HepG2 (cell line): ENCODE measurements around the gene CALD1. TPM values are rescaled to one million over a fixed set of nuclear protein-coding genes. Genes with fewer than 3 reads are reported as not detected.

Experiments
- ATAC-seq: fragments of 200-7000 bp; cut with Tn5 transposase; 3 replicates; pipeline ENCODE4 v1.9.1; 2020; ENCODE audit warnings: mild to moderate bottlenecking, moderate library complexity
- BruUV-seq: library from RNA; stranded (reverse); fragments of 400-500 nt; replicated peaks from 2 replicates; lab custom pipeline; 2021; lab: Mats Ljungman, UMichigan
- CTCF ChIA-PET: fragments of 300-600 bp; formaldehyde crosslinking; extraction: SDS; loops from one replicate; lab custom pipeline; 2021; ENCODE audit warnings: low total read pairs, inconsistent platforms, low intra/inter-chr PET ratio; lab: Yijun Ruan, JAX
- POLR2A ChIA-PET: fragments of 350-600 bp; sonication (Branson Sonifier 250); formaldehyde crosslinking; loops from one replicate; lab custom pipeline; 2020; ENCODE audit warnings: antibody characterized with exemption, inconsistent platforms; lab: Yijun Ruan, JAX
- DNase-seq: peaks from one replicate; pipeline ENCODE4 v3.0.0-alpha.2; 2015; ENCODE audit warnings: low spot score
- FAIRE-seq: peaks from 3 replicates; lab custom pipeline; 2011; peaks lifted over from hg19 to GRCh38; lab: Jason Lieb, UNC
- H2AFZ ChIP-seq: one replicate; pipeline ENCODE4 v1.6.1; 2011; ENCODE audit warnings: low read length, inconsistent platforms
- H3K27ac ChIP-seq: fragments of 300-600 bp; 3 replicates; pipeline ENCODE4 v1.8.0; 2011; ENCODE audit warnings: mixed run types, mild to moderate bottlenecking, mixed read lengths, low read length, inconsistent platforms; ENCODE audit not compliant: insufficient read depth; ENCODE audit errors: extremely low read length
- H3K27me3 ChIP-seq, 2 experiments: fragments of 200-600 bp in 1 of 2; 2 replicates in 1 of 2; 3 replicates in 1 of 2; pipeline versions ENCODE4 v1.6.0 to v1.8.0; 2011; ENCODE audit warnings: low read length in 2 of 2, mild to moderate bottlenecking in 2 of 2, moderate library complexity in 2 of 2, inconsistent platforms in 1 of 2; ENCODE audit not compliant: insufficient read depth in 2 of 2, control insufficient read depth in 1 of 2
- H3K36me3 ChIP-seq, 2 experiments: fragments of 200-600 bp in 1 of 2; replicated peaks in 1 of 2; 2 replicates in 1 of 2; 3 replicates in 1 of 2; pipeline versions ENCODE4 v1.5.1 to v1.8.0; 2011; ENCODE audit warnings: low read length in 2 of 2, inconsistent platforms in 1 of 2; ENCODE audit not compliant: insufficient read depth in 2 of 2, control insufficient read depth in 1 of 2
- H3K4me1 ChIP-seq: 2 replicates; pipeline ENCODE4 v1.5.1; 2012; ENCODE audit warnings: low read length, inconsistent platforms; ENCODE audit not compliant: insufficient read depth
- H3K4me2 ChIP-seq: 2 replicates; pipeline ENCODE4 v1.6.0; 2011; ENCODE audit warnings: low read depth, low read length, inconsistent platforms
- H3K4me3 ChIP-seq, 3 experiments: fragments of 200-600 bp in 1 of 3; sonication (generic), shearing (Covaris generic) in 1 of 3; replicated peaks in 1 of 3; 2 replicates each; pipeline ENCODE4 v1.5.1; 2011 to 2016; ENCODE audit warnings: low read length in 3 of 3, inconsistent platforms in 2 of 3, low read depth in 2 of 3, mild to moderate bottlenecking in 2 of 3, control low read depth in 1 of 3, mixed read lengths in 1 of 3; ENCODE audit not compliant: insufficient read depth in 1 of 3
- H3K79me2 ChIP-seq: one replicate; pipeline ENCODE4 v1.6.1; 2011; ENCODE audit warnings: low read length, inconsistent platforms; ENCODE audit not compliant: insufficient read depth
- H3K9ac ChIP-seq: 2 replicates; pipeline ENCODE4 v1.6.0; 2011; ENCODE audit warnings: mild to moderate bottlenecking, low read depth, low read length, inconsistent platforms; ENCODE audit not compliant: insufficient read depth
- H3K9me3 ChIP-seq: 2 replicates; pipeline ENCODE4 v1.5.1; 2012; ENCODE audit warnings: mild to moderate bottlenecking, low read length
- H4K20me1 ChIP-seq: 2 replicates; pipeline ENCODE4 v1.6.0; 2011; ENCODE audit warnings: inconsistent platforms, mild to moderate bottlenecking, low read length, moderate library complexity; ENCODE audit not compliant: insufficient read depth
- AFF4 ChIP-seq: sonication (generic); formaldehyde crosslinking; IDR thresholded peaks from 2 replicates; pipeline ENCODE4 v1.4.0; 2020; ENCODE audit warnings: missing genetic modification reagents
- ARID2 ChIP-seq: sonication (generic); formaldehyde crosslinking; IDR thresholded peaks from 2 replicates; pipeline ENCODE4 v1.8.1; 2022; ENCODE audit warnings: mild to moderate bottlenecking, missing genetic modification reagents, borderline replicate concordance
- ARID5B ChIP-seq: IDR thresholded peaks from 2 replicates; pipeline ENCODE4 v1.4.0; 2020; ENCODE audit warnings: mild to moderate bottlenecking, missing genetic modification reagents
- BHLHE40 ChIP-seq: IDR thresholded peaks from 2 replicates; pipeline ENCODE4 v1.6.1; 2011; ENCODE audit warnings: low read length, improper control_type of control experiment
- EEA1 ChIP-seq: sonication (generic); formaldehyde crosslinking; IDR thresholded peaks from 2 replicates; pipeline ENCODE4 v1.5.1; 2020; ENCODE audit warnings: mild to moderate bottlenecking, missing genetic modification reagents, borderline replicate concordance
- MEIS1 ChIP-seq: sonication (generic); formaldehyde crosslinking; IDR thresholded peaks from 2 replicates; pipeline ENCODE4 v1.9.0; 2021; ENCODE audit warnings: mild to moderate bottlenecking, missing genetic modification reagents, moderate library complexity, borderline replicate concordance
- SETDB1 ChIP-seq: sonication (generic); formaldehyde crosslinking; IDR thresholded peaks from 2 replicates; pipeline ENCODE4 v1.5.1; 2020; ENCODE audit warnings: missing genetic modification reagents, mild to moderate bottlenecking, borderline replicate concordance
- TAF15 ChIP-seq: fragments of 200-400 bp; formaldehyde crosslinking; IDR thresholded peaks from one replicate; pipeline ENCODE4 v1.6.1; 2018; ENCODE audit warnings: mild to moderate bottlenecking, low read depth, low read length; ENCODE audit not compliant: poor library complexity, severe bottlenecking
- ZC3H13 ChIP-seq: sonication (generic); formaldehyde crosslinking; IDR thresholded peaks from 2 replicates; pipeline ENCODE4 v1.8.1; 2023; ENCODE audit warnings: mild to moderate bottlenecking, missing genetic modification reagents, moderate library complexity
- ZNF615 ChIP-seq: sonication (generic); formaldehyde crosslinking; IDR thresholded peaks from 2 replicates; pipeline ENCODE4 v1.5.0; 2020; ENCODE audit warnings: mild to moderate bottlenecking, missing genetic modification reagents, borderline replicate concordance
- WGBS: methylation state at CpG from one replicate; pipeline ENCODE4 v1.1.6; 2017; ENCODE audit warnings: low lambda C conversion rate; 5-methylcytosine and 5-hydroxymethylcytosine counted together
- in situ Hi-C: cut with HindIII; loops from 2 replicates; pipeline ENCODE4 v1.10.0; 2017; ENCODE audit warnings: low pct_unique_long_range_greater_than_20kb; ENCODE audit not compliant: extremely low pct_ligation_motif_present
- intact Hi-C: fragments of 100-400 bp; cut with micrococcal nuclease; formaldehyde crosslinking; loops from one replicate; pipeline ENCODE4 v1.10.0; 2022; ENCODE audit not compliant: unreplicated experiment
- polyA plus RNA-seq, 8 experiments: library from polyadenylated mRNA; depleted of rRNA in 3 of 8; stranded (reverse) in 7 of 8; unstranded in 1 of 8; fragments of >200 nt; fragmentation: Illumina TruSeq in 4 of 8; extraction: Trizol in 4 of 8; gene quantifications; 2 replicates each; pipeline versions ENCODE4 v1.2.1 to v1.2.3, GENCODE V29; 2011 to 2016; ENCODE audit warnings: low read depth in 4 of 8, missing spikeins in 1 of 8, mixed read lengths in 1 of 8; ENCODE audit not compliant: insufficient read depth in 1 of 8
- total RNA-seq, 5 experiments: library from RNA; depleted of rRNA; stranded (reverse); fragments of >200 nt; fragmentation: Illumina TruSeq; extraction: Trizol; gene quantifications; 2 replicates each; pipeline ENCODE4 v1.2.3, GENCODE V29; 2016; ENCODE audit warnings: low read depth in 1 of 5

Gene CALD1
- total and polyA plus RNA-seq, 2 of the 13 experiments (the other 11 are each of a cell fraction or from before 2014, with no cell fraction given), result 53.0 to 112 TPM

- intact Hi-C loops, result no loop called here
- Histone ChIP-seq H3K9ac (no peak overlapping the region), H3K9me3 (no peaks in the 10 kb centered on the region), H2AFZ (no peak overlapping the region), H3K27ac (no peak overlapping the region), H3K36me3 (no peaks in the 10 kb centered on the region), H3K27me3 (peaks cover under 1 to 6% of the 10 kb centered on the region in 2 experiments; a peak in 1 of 5 replicates), H4K20me1 (no peaks in the 10 kb centered on the region), H3K4me3 (no peak overlapping the region), H3K4me2 (no peak overlapping the region), H3K4me1 (no peaks in the 10 kb centered on the region), H3K79me2 (no peaks in the 10 kb centered on the region)
- in situ Hi-C loops, result no loop called here
- FAIRE-seq (no peak), ATAC-seq (no peak), DNase-seq (no peak)
- ChIA-PET POLR2A (no interaction called here), CTCF (no interaction called here)
- BruUV-seq, result no TSS peak
- TF ChIP-seq MEIS1 (CRISPR knock-in tag) (no peak), BHLHE40 (no peak), AFF4 (no peak)
- 23% methylated on average over 1 of the region's 1 CpG for WGBS
Observed at GRCh38 chr7:134731616-134732015, 47.8 kb upstream of the CALD1 start.

GRCh38 chr7:134732728-134733127, 46.7 kb upstream of the CALD1 start:
- no peak overlapping the region for H3K4me2 ChIP-seq
- ChIA-PET POLR2A (no interaction called here), CTCF (no interaction called here)
- H3K27me3 ChIP-seq, result peaks cover 0 to 9% of the 10 kb centered on the region in 2 experiments; a peak in 1 of 5 replicates
- no peak overlapping the region for H3K27ac ChIP-seq
- DNase-seq (no peak), ATAC-seq (no peak), FAIRE-seq (no peak)
- in situ Hi-C loops, result no loop called here
- no peaks in the 10 kb centered on the region for H3K9me3 ChIP-seq
- no peaks in the 10 kb centered on the region for H3K36me3 ChIP-seq
- no peaks in the 10 kb centered on the region for H3K4me1 ChIP-seq
- no TSS peak for BruUV-seq
- no peaks in the 10 kb centered on the region for H4K20me1 ChIP-seq
- H2AFZ ChIP-seq, result no peak overlapping the region
- intact Hi-C loops, result no loop called here
- no peaks in the 10 kb centered on the region for H3K79me2 ChIP-seq
- no peak overlapping the region for H3K4me3 ChIP-seq
- no peak overlapping the region for H3K9ac ChIP-seq
- WGBS, result 62% methylated on average over 6 of the region's 6 CpGs
- TF ChIP-seq ZC3H13 (CRISPR knock-in tag), result no peak
- TF ChIP-seq ARID2 (CRISPR knock-in tag), result no peak
- TF ChIP-seq TAF15, result no peak
- TF ChIP-seq ARID5B, result no peak
- no peak for TF ChIP-seq SETDB1 (CRISPR knock-in tag)
- no peak for TF ChIP-seq ZNF615 (CRISPR knock-in tag)
- TF ChIP-seq EEA1 (CRISPR knock-in tag), result no peak
